ENCODE measurements around the gene ARPP21. TPM values are rescaled to one million over a fixed set of nuclear protein-coding genes. Genes with fewer than 3 reads are reported as not detected.

Gene ARPP21
- total RNA-seq: under 0.01 TPM in 1 of 2 replicates, not detected in the other

GRCh38 chr3:35639254-35640186 lies at the start of gene ARPP21:
Gene ARPP21 (plus strand): TSS chr3:35639525. CDS start chr3:35681752, 42,227 bp downstream.

